ENCODE measurements around the gene PITX2.

PITX2 gene

GRCh38 chr4:110632506-110633357, 9.9 kb upstream of the PITX2 start:
- no peak for DNase-seq (ENCODE audit: low read depth in 2 of 2)
- no peak for TF ChIP-seq CTCF (IDR thresholded peaks at IDR 0.05; ENCODE audit: low read depth, low read length)
- H3K4me3 ChIP-seq (replicated peaks in 1 of 2; ENCODE audit: low read depth in 2 of 2, low read length in 2 of 2) = no peak overlapping the region

GRCh38 chr4:110631584-110632505, 9.0 kb upstream of the PITX2 start:
- DNase-seq (ENCODE audit: low read depth in 2 of 2) = peak; percentile 85 to 89
- peak; percentile 80 for TF ChIP-seq CTCF (IDR thresholded peaks at IDR 0.05; ENCODE audit: low read depth, low read length)
- H3K4me3 ChIP-seq (replicated peaks in 1 of 2; ENCODE audit: low read depth in 2 of 2, low read length in 2 of 2) = peak overlapping the region; percentile 8 to 43

- no peak for TF ChIP-seq CTCF (IDR thresholded peaks at IDR 0.05; ENCODE audit: low read depth, low read length)
- DNase-seq (ENCODE audit: low read depth in 2 of 2) = no peak
- no peak overlapping the region for H3K4me3 ChIP-seq (replicated peaks in 1 of 2; ENCODE audit: low read depth in 2 of 2, low read length in 2 of 2)
Measured at GRCh38 chr4:110630688-110631402, 8.0 kb upstream of the PITX2 start.

GRCh38 chr4:110629780-110630687, 7.2 kb upstream of the PITX2 start:
- TF ChIP-seq CTCF (IDR thresholded peaks at IDR 0.05; ENCODE audit: low read depth, low read length) = no peak
- H3K4me3 ChIP-seq (replicated peaks in 1 of 2; ENCODE audit: low read depth in 2 of 2, low read length in 2 of 2) = no peak overlapping the region
- DNase-seq (ENCODE audit: low read depth in 2 of 2) = no peak

- no peak overlapping the region for H3K4me3 ChIP-seq (replicated peaks in 1 of 2; ENCODE audit: low read depth in 2 of 2, low read length in 2 of 2)
- DNase-seq (ENCODE audit: low read depth in 2 of 2) = no peak
- TF ChIP-seq CTCF (IDR thresholded peaks at IDR 0.05; ENCODE audit: low read depth, low read length) = no peak
Measured at GRCh38 chr4:110629214-110629754, 6.4 kb upstream of the PITX2 start.
